Measurements from ENCODE around the gene LNX1.
A peak's percentile ranks its signal among the peaks of the same experiment; 100 is the strongest.

Gene LNX1

DNA sequence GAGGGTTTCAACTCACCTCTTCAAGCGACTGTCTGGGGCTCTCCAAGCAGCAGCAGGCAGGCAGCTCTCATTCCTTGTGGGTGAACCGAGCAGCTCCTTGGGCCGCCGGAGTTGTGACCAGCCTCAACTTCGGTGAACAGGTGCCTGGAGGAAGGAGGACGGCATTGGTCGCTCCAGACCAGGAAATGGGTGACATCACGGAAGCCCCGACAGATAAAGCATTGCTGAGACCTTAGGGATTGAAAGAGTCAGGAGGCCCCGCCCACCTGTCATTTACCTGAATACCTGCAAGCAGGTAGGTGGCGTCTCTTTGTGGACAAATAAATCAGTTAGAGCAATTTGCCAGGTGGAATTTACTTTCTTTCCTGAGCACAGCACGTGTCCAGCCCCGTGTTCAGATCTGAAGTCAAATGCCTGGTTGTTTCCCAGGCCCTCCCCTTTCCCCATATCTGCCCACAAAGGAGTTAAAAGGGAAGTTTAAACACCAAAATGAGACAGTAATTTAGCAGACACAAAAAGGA is at the start of gene LNX1:
Gene LNX1, minus strand, starts transcription at position 115 of the 521 bp plus-strand sequence. CDS start 17,484 bp downstream, outside the sequence.
- DNase-seq: peak; percentile 97

DNA sequence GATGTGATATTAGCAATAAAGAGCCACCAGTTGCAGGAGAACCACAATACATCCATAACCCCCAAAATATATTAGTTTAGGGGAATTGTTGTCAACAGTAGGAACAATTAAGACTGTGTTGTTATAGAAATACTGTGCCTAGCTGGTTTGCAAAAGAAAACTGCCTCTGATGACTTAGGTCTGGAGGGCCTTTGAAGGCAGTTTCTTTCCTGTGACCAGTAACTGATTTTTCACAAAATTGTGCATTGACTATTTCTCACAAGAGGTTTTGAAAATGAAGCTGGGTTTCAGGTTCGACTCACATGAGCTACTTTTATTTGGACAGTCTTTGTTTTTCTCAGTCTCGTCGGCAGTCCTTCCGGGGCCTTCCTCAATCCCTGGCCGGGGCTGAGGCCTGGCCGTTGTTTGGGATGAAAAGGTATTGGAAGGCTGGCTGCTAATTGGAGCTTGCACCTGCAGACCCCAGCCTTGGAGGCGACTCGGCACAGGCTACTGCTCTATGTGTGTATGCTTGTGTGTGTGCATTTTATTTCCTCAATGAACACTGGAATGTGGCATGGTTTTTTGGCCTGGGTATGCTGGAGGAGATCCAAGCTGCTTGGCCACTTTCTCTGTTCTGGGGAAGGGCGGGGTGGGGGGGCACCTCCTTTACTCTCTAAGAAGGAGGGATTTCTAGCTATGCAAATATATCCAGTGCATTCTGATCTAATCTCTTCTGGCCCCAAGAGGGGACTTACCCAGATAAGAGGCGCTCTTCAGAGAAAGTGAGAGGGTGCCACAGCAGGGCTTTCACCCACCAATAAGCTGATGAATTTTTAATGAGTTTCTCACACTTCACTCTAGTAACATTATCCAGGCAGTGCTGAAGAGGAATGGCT is 49.5 kb upstream of the LNX1 start:
- no peak for DNase-seq

DNA sequence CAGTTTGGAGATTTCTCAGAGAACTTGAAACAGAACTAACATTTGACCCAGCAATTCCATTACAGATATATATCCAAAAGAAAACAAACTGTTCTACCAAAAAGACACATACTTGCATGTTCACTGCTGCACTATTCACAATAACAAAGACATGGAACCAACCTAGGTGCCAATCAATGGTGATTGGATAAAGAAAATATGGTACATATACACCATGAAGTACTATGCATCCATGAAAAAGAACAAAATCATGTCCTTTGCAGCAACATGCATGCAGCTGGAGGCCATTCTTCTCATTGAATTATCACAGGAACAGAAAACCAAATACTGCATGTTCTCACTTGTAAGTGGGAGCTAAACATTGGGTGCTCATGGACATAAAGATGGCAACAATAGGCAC is 47.6 kb upstream of the LNX1 start:
- DNase-seq: no peak

DNA sequence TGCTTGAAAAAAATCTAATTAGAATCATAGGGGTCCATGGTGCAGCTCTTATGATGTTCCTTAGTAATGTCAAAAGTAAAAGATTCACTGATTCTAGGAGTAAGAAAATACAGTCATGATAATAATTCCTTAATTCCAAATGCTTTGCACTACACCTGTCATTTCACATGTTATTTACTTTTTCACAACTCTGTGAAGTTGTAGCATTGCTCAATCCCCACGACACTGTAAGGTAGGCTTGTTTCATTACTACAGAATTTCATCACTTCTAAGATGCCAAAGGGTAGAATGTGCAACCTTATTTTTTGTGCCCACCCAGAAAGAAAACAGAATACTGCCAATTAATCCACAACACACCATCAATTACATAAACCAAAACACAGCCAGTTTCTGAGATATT is 46.1 kb upstream of the LNX1 start:
- no peak for DNase-seq

DNA sequence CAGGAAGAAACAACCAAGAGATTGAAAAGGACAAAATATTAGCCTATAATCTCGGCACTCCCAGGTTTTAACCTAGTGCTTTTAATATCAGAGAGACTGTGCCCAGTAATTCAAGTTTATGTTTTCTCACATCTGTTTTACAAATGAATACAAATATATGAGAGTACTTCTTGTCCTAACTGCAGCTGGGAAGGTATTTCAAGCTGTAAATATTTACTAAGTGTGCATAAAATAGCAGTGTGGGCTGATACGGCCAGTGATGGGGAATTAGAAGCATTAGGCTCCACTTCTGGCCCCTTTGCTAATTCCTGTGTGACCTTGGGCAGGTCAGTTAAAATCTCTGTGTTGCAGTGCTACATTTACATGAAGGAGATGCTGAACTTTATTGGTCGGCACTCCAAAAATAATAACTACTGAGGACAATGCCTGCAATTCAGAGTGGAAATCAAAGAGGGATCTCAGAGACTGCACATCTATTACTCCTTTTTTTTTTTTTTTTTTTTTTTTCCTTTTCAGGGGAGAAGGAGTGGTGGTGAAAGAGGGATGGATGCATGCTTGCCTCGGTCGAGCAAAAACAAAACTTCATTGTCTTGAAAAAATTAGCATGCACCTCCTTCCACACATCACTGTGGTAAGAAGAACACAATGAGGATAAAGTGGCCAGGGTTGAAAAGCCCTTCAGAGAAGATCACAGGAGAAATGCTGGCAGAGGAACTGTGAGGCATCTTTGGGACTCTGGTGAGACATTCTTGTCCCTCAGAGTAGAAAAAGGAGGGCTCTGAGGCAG is 44.6 kb upstream of the LNX1 start:
- peak; percentile 18 for DNase-seq

DNA sequence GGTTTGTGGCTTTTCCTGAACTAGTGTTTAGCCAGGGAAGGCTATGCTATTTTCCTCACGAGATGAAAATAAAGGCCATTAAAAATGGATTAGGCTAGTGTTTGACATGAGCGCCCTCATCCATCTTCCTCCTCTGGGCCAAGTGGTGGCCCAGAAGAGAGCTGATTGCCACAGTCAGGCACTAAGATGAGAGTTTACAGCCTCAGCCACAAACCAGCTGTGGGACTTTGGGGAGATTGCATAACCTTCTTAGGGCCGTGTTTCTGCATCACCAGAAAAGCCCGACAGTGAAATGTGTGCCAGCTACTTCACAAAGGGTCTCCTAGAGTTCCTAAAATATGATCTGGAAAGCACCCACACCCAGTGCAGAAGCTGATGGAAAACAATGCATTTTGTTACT is 42.3 kb upstream of the LNX1 start:
- no peak for DNase-seq

DNA sequence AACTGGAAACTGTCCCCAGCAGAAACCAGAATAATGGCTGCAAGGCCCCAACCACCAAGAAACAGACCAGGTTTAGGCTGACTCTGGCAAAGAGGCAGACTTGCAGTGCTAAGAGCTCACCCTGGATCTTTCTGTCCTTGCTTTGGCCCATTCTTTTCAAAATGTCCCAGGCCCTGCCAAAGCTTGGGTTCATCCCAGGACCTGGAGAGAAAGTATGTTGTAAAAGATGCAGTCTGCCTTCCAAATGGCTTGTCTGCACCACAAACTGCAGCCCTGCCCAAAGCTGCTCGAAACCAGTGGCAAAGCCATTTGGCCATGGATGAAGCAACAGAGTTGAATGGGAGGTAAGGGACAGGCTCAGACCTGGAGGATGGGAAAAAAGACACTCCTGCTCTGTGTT is 38.0 kb upstream of the LNX1 start:
- no peak for DNase-seq

DNA sequence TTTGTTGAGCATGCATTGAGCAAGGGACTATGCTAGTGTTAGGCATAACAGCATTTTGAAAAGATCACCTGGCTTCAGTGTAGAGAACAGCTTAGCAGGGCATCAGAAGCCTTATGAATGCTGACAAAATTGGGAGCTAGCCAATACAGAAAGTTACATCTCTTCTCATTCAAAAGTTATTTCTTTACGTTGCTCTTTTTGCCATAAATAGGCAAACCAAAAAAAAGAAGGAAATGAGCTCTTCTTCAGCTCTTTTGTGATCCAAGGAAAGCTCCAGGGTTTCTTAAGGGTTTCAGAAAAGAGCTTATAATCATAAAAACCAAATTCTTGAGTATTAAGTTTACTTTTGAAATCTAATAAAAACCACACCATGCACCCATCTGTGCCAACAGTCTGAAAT is 35.2 kb upstream of the LNX1 start:
- no peak for DNase-seq

DNA sequence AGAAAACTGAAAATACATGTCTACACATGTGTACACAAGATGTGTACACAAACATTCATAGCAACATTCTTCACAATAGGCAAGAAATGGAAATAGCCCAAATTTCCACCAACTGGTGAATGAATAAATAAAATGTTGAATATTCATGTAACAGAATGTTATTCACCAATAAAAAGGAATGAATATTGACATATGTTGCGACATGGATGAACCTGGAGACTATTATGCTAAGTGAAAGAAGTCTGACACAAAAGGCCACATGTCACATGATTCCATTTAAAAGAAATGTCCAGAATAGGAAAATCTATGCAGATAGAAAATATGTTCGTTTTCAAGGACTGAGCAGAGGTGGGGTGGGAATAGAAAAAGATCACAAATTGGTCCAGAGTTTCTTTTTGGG is 34.6 kb upstream of the LNX1 start:
- no peak for DNase-seq

DNA sequence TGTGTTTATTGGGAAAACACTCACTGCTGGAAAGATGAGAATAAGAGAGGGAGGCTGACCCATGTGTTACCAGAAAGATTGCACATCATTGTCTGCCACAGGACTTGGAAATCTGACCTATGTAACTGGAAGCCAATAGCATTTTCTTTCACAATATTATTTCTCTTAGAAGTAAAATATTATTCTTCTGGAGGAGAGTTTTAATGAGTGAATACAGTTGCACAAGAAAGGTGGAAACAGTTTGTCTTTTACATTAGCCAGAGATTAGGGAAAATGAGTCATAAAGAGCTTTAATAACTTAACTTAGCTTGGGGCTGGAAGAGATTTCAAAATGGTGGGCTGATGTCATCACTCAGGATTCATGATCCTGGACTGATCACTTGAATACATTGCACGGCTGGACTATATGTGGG is 31.5 kb upstream of the LNX1 start:
- no peak for DNase-seq

DNA sequence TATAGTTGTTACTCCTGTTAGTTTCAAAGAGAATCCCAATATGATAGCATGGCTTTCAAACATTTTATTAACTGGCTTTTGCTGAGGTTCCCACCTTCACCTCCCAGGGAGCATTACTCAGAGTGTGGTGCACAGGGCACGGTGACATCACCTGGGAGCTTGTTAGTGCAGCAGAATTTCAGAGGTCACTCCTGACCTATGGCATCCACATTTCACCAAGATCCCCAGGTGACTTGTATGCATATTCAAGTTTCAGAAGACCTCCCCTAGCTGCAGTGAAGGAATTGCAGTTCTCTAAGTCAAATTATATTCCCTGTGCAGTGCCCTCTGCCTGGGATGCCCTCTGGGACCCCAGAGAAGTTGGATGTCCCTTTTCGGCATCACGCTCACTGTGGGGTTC is 29.7 kb upstream of the LNX1 start:
- peak; percentile 2 for DNase-seq

DNA sequence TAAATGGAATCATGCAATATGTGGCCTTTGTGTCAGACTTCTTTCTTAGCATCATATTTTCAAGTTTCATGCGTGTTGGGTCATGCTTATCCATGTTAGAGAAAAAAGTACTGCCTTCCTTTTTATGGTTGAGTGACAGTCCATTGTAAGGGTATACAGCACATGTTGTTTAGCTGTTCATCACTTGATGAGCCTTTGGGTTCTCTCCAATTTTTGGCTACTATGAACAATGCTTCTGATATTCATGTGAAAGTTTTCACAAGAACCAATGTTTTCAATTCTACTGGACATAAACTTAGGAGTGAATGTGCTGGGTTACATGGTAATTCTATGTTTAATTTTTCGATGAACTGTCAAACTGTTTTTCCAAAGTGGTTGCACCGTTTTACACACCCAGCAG is 28.1 kb upstream of the LNX1 start:
- DNase-seq: no peak

DNA sequence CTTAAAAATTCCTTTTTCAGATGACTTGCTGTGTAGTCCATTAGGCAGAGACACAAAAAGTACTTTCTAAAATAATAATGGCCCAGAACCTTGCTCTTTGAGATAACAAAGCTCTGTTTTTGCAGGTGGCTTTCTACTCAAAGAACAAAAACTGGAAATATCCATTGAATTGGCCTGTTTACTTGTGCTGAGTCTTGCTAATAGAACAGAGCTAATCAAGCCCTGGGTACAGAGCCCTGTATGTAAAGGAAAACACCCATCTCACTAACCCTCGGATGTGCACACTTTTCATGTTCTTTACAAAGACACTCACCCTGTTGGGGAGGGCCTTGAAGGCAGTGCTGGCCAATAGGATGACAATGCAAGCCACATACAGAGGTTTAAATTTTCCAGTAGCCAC is 27.0 kb upstream of the LNX1 start:
- DNase-seq: peak; percentile 21

DNA sequence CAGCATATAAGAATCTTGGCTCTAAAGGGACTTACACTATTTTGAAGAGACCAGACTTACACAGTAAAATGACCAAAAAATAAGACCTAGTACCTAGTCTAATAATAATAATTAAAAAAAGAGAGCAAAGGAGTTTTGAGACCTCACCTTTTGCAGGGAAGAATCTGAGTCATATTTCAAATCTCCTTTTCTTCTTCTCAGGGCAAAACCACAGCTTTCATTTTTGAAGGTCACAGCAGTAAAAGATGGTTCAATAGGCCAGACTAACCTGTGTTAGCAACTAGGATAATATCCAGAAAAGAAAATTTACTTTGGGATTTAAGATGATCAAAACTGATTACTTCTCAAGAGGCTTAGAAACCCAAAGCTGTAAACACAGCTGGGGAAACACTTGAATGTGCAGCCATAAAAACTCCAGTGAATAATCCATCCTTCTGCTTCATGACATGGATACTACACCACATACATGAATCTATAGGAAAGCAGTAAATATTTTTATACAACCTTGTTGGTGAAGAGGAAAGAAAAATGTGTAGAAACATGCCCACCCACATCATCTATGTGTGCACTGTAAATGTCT is 25.9 kb upstream of the LNX1 start:
- peak; percentile 83 for DNase-seq

DNA sequence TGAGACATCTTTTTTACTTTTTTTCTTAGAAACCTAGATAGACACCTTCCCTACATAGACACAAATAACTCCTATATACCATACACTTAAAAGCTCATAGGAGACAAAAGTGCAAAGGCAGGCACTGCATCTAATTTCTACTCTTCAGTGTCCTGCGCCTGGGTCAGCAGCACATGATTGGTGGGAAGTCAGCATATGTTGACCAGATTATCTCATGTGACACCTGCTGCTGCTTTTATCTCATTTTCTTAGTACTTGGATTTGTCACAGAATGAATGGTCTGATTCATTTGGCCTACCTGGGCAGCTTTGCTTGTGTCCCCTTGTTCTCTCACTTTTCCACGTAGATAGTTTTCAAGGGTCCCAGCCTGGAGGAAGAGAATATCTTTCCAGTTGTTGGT is 24.9 kb upstream of the LNX1 start:
- peak; percentile 50 for DNase-seq

DNA sequence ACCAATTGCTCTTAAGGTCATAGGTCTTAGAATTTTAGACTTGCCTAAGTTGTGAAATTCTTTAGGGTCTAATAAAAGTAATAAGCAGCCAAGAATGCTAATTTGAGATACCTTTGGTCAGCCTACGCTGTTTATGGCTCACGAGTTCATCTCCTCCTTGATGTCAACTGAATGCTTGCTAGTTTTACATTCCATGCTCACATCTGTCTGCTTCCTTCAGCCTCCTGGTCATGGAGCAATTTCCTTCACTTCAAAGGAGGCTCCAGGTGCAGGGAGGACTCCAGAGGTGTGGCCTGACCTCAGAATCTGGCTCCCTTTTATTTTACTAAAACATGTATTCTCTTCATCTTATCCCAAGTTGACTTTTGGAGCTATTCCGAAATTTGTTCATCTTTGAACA is 23.3 kb upstream of the LNX1 start:
- DNase-seq: peak; percentile 69

DNA sequence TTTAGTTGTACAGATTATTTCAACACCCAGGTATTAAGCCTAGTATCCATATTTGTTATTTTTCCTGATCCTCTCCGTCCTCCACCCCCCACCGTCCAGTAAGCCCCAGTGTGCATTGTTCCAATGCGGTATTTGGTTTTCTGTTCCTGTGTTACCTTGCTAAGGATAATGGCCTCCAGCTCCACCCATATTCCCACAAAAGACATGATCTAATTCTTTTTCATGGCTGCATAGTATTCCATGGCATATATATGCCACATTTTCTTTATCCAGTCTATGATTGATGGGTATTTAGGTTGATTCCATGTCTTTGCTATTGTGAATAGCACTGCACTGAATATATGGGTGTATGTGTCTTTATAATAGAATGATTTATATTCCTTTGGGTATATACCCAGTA is 22.1 kb upstream of the LNX1 start:
- no peak for DNase-seq

DNA sequence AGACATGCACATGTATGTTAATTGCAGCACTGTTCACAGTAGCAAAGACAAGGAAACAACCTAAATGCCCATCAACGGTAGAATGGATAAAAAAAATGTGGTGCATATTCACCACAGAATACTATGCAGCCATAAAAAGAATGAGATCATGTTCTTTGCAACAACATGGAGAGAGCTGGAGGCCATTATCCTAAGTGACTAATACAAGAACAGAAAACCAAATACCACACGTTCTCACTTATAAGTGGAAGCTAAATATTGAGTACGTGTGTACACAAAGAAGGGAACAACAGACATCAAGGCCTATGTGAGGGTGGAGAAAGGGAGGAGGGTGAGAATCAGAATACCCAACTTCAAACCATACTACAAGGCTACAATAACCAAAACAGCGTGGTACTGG is 17.4 kb upstream of the LNX1 start:
- DNase-seq: peak; percentile 16

DNA sequence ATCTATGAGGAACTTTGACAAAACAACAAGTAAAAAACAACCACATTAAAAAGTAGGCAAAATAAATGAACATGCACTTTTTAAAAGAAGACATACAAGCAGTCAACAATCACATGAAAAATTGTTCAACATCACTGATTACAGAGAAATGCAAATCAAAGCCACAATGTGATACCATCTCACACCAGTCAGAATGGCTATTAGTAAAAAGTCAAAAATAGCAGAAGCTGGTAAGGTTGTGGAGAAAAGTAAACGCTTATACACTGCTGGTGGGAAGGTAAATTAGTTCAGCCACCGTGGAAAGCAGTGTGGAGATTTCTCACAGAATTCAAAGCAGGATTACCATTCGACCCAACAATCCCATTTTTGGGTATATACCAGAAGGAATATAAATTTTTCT is 17.0 kb upstream of the LNX1 start:
- DNase-seq: no peak

DNA sequence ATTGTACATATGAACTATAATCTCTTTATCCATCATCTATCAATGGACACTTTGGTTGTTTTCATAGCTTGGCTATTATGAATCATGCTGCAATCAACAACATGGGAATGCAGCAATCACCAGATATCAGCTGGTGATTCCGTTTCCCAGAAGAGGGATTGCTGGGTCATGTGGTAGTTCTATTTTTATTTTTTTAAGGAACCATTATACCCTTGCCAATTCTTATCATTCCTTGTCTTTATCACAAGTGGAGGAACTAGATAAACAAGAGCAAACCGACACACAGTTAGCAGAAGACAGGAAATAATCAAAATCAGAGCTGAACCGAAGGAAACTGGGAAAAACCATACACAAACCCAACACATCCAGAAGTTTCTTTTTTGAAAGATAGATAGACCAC is 14.5 kb upstream of the LNX1 start:
- DNase-seq: no peak

DNA sequence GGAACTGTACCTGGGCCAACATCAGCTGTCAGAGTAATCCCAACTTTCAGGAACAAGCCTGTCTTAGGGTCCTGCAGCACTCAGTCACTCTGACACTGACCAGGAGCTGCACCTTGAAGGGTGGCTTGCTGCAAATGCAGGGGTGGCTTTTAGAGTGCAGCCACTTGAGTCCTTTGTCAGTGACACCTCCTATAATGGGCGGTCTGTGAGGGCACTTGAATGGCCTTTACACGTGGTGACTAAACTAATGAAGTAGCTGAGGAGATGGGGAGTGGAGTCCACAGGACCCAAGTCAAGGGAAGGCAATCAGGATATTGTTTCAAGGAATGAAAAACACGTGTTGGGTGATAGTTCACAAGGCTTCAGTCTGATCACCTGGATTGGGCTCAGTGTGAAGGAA is 11.1 kb upstream of the LNX1 start:
- peak; percentile 13 for DNase-seq

DNA sequence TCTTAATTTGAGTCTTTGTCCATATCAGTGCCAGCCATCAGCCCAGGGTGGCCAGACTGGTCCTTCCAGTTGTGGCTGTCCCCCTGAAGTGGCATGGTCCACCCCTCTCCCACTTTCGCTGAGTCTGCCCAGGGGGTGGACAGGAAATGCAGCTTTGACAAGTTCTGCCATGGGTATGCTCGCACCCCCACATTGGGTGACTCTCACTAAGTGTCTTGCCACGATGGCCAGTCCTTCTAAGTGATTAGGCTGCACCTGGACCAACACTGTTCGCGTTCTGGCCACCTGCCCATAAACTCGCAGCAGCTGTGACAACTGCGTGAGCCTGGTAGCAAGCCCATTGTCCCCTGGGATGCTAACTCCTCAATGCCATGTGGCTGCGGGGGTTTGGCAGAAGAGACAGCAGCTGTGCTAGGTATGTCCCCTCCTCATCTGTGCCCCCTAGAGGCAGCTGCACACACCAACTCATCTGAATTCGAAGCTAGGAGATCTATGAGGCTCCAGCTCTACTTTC is 10.0 kb upstream of the LNX1 start:
- peak; percentile 95 for DNase-seq

DNA sequence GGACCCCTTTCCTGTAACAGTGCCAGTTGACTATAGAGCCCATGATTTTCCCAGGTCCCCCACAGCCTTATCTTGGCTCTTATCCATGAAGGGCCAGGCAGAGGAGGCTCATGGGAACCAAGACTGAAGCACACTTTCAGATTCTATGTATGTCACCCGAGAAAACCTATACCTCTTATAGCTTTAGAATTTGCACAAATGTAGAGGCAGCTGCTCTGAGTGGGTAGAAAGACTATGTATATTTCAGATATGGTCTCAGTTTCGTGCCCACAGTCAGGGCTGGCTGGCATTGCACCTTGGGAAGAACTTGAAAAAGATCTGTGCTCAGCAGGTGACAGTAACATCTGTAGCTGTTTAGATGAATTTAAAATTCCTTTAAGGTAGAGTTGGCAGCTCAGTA is 8.3 kb upstream of the LNX1 start:
- no peak for DNase-seq
